Neural progenitor cell (in vitro differentiated cells): ENCODE measurements around the gene IL6R. TPM values are rescaled to one million over a fixed set of nuclear protein-coding genes. Genes with fewer than 3 reads are reported as not detected.

Experiments
- DNase-seq: peaks from one replicate; pipeline ENCODE4 v3.0.0-alpha.2; 2016; ENCODE audit warnings: low spot score
- H2AFZ ChIP-seq: fragments of 200-600 bp; sonication (generic); replicated peaks from 2 replicates; pipeline ENCODE4 v1.6.1; 2016; ENCODE audit warnings: antibody characterized with exemption
- H3F3A ChIP-seq: fragments of 200-600 bp; sonication (generic); 2 replicates; pipeline ENCODE4 v1.6.1; 2016; ENCODE audit warnings: antibody characterized with exemption, low read depth
- H3K27ac ChIP-seq: fragments of 200-600 bp; sonication (generic); 2 replicates; pipeline ENCODE4 v1.5.1; 2016; ENCODE audit warnings: mild to moderate bottlenecking
- H3K27me3 ChIP-seq: fragments of 200-600 bp; sonication (generic); 2 replicates; pipeline ENCODE4 v1.6.1; 2016; ENCODE audit warnings: mild to moderate bottlenecking, moderate library complexity
- H3K36me3 ChIP-seq: fragments of 200-600 bp; sonication (generic); 2 replicates; pipeline ENCODE4 v1.5.1; 2016
- H3K4me1 ChIP-seq: fragments of 200-600 bp; sonication (generic); 2 replicates; pipeline ENCODE4 v1.6.1; 2016; ENCODE audit warnings: mixed run types
- H3K4me2 ChIP-seq: fragments of 200-600 bp; sonication (generic); 2 replicates; pipeline ENCODE4 v1.6.1; 2016
- H3K4me3 ChIP-seq: fragments of 200-600 bp; sonication (generic); 2 replicates; pipeline ENCODE4 v1.5.1; 2016
- H3K79me2 ChIP-seq: fragments of 200-600 bp; sonication (generic); 2 replicates; pipeline ENCODE4 v1.6.1; 2016; ENCODE audit warnings: low read depth
- H3K9ac ChIP-seq: fragments of 200-600 bp; sonication (generic); 2 replicates; pipeline ENCODE4 v1.6.1; 2016
- H3K9me3 ChIP-seq: fragments of 200-600 bp; sonication (generic); 2 replicates; pipeline ENCODE4 v1.5.1; 2016; ENCODE audit warnings: low read depth
- H4K20me1 ChIP-seq: fragments of 200-600 bp; sonication (generic); 2 replicates; pipeline ENCODE4 v1.6.1; 2016; ENCODE audit warnings: low read depth
- H3K27ac Mint-ChIP-seq: 3 replicates; pipeline ENCODE4 v1.8.0; 2021; ENCODE audit warnings: mixed read lengths
- H3K27me3 Mint-ChIP-seq: 2 replicates; pipeline ENCODE4 v1.8.0; 2022; ENCODE audit warnings: low read depth, mild to moderate bottlenecking, inconsistent platforms, moderate library complexity, mixed read lengths; ENCODE audit not compliant: insufficient read depth
- H3K36me3 Mint-ChIP-seq: 3 replicates; pipeline ENCODE4 v1.8.0; 2021; ENCODE audit warnings: mixed read lengths
- H3K4me1 Mint-ChIP-seq: 3 replicates; pipeline ENCODE4 v1.8.0; 2021; ENCODE audit warnings: mixed read lengths
- H3K4me3 Mint-ChIP-seq: 3 replicates; pipeline ENCODE4 v1.8.0; 2021; ENCODE audit warnings: mild to moderate bottlenecking, moderate library complexity, mixed read lengths
- H3K9me3 Mint-ChIP-seq: 3 replicates; pipeline ENCODE4 v1.8.0; 2020; ENCODE audit warnings: mixed read lengths
- CTCF ChIP-seq: fragments of 200-600 bp; sonication (generic); IDR thresholded peaks from 2 replicates; pipeline ENCODE4 v1.5.1; 2017; ENCODE audit warnings: antibody characterized with exemption, mild to moderate bottlenecking
- EZH2 ChIP-seq: fragments of 200-600 bp; sonication (generic); IDR thresholded peaks from 2 replicates; pipeline ENCODE4 v1.6.1; 2017; ENCODE audit warnings: antibody characterized with exemption, mild to moderate bottlenecking, moderate library complexity
- EZH2phosphoT487 ChIP-seq: fragments of 200-600 bp; sonication (generic); IDR thresholded peaks from 2 replicates; pipeline ENCODE4 v1.6.1; 2017; ENCODE audit warnings: antibody characterized with exemption
- total RNA-seq: library from RNA; depleted of rRNA; stranded (reverse); fragments of >200 nt; gene quantifications from 2 replicates; pipeline ENCODE4 v1.2.3, GENCODE V29; 2015; ENCODE audit warnings: low replicate concordance

IL6R gene
- total RNA-seq, 1 donor from 2014 or later = not detected

GRCh38 chr1:154398141-154398540 is 7.0 kb upstream of the IL6R start:
- Histone ChIP-seq H3K9ac (no peak overlapping the region), H3K4me3 (no peak overlapping the region), H3K4me2 (no peak overlapping the region), H2AFZ (no peak overlapping the region), H3K79me2 (no peaks in the 10 kb centered on the region), H3K36me3 (no peaks in the 10 kb centered on the region), H3K9me3 (no peaks in the 10 kb centered on the region), H3K27ac (no peak overlapping the region), H3F3A (no peaks in the 10 kb centered on the region), H3K4me1 (no peaks in the 10 kb centered on the region), H4K20me1 (no peaks in the 10 kb centered on the region), H3K27me3 (peaks cover 6% of the 10 kb centered on the region)
- Mint-ChIP-seq H3K9me3 (peaks cover 8% of the 10 kb centered on the region), H3K36me3 (no peaks in the 10 kb centered on the region), H3K27ac (no peak overlapping the region), H3K4me3 (no peak overlapping the region), H3K27me3 (peaks cover 5% of the 10 kb centered on the region), H3K4me1 (no peaks in the 10 kb centered on the region)
- no peak for TF ChIP-seq EZH2
- TF ChIP-seq EZH2phosphoT487 = no peak
- TF ChIP-seq CTCF = no peak
- no peak for DNase-seq

- H3K36me3 Mint-ChIP-seq = no peaks in the 10 kb centered on the region
- peaks cover 8% of the 10 kb centered on the region for H3K9me3 Mint-ChIP-seq
Observed at GRCh38 chr1:154398678-154399077, 6.5 kb upstream of the IL6R start.

DNA sequence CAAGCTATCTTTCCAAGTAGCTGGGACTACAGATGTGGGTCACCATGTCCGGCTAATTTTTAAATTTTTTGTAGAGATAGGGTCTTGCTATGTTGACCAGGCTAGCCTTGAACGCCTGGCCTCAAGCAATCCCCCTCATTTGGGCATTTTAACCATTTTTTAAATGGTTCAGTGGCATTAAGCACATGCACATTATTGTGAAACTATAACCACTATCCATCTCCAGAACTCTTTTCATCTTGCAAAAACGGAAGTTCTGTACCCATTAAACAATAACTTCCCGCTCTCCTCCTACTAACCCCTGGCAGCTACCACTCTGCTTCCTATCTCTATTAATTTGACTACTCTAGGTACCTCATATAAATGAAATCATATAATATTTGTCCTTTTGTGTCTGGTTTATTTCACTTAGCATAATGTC is 4.8 kb upstream of the IL6R start:
- no peaks in the 10 kb centered on the region for H3K79me2 ChIP-seq
- peaks cover 13% of the 10 kb centered on the region for H3K27me3 Mint-ChIP-seq
- no peak overlapping the region for H3K4me3 ChIP-seq
- no peaks in the 10 kb centered on the region for H4K20me1 ChIP-seq
- peaks cover 10% of the 10 kb centered on the region for H3F3A ChIP-seq
- H3K4me1 Mint-ChIP-seq = no peaks in the 10 kb centered on the region
- DNase-seq = no peak
- H3K27me3 ChIP-seq = peaks cover 29% of the 10 kb centered on the region
- no peak overlapping the region for H3K27ac ChIP-seq
- H3K4me1 ChIP-seq = no peaks in the 10 kb centered on the region
- H3K4me2 ChIP-seq = no peak overlapping the region
- H3K4me3 Mint-ChIP-seq = no peak overlapping the region
- no peak overlapping the region for H3K27ac Mint-ChIP-seq
- TF ChIP-seq EZH2 (no peak), CTCF (no peak), EZH2phosphoT487 (no peak)
- peaks cover 2% of the 10 kb centered on the region for H3K9me3 Mint-ChIP-seq
- no peaks in the 10 kb centered on the region for H3K36me3 Mint-ChIP-seq
- no peak overlapping the region for H2AFZ ChIP-seq
- H3K9me3 ChIP-seq = no peaks in the 10 kb centered on the region
- no peaks in the 10 kb centered on the region for H3K36me3 ChIP-seq
- H3K9ac ChIP-seq = no peak overlapping the region

More at GRCh38 chr1:154398678-154399077, 6.5 kb upstream of the IL6R start:
- TF ChIP-seq EZH2phosphoT487 (no peak), EZH2 (no peak), CTCF (no peak)
- no peaks in the 10 kb centered on the region for H3K79me2 ChIP-seq
- H3K4me2 ChIP-seq = no peak overlapping the region
- H3K4me1 ChIP-seq = no peaks in the 10 kb centered on the region
- no peaks in the 10 kb centered on the region for H3K36me3 ChIP-seq
- Mint-ChIP-seq H3K4me3 (no peak overlapping the region), H3K27ac (no peak overlapping the region), H3K27me3 (peaks cover 8% of the 10 kb centered on the region), H3K4me1 (no peaks in the 10 kb centered on the region)
- H2AFZ ChIP-seq = no peak overlapping the region
- no peak overlapping the region for H3K9ac ChIP-seq
- H3K27ac ChIP-seq = no peak overlapping the region
- H4K20me1 ChIP-seq = no peaks in the 10 kb centered on the region
- no peaks in the 10 kb centered on the region for H3K9me3 ChIP-seq
- H3K27me3 ChIP-seq = peaks cover 12% of the 10 kb centered on the region
- no peak for DNase-seq
- H3K4me3 ChIP-seq = no peak overlapping the region
- H3F3A ChIP-seq = no peaks in the 10 kb centered on the region
